ENCODE measurements around the gene MIP. TPM values are rescaled to one million over a fixed set of nuclear protein-coding genes. Genes with fewer than 3 reads are reported as not detected.
"Not testable (repeated sequence)": the region's sequence is repeated elsewhere in the genome, so short reads cannot be mapped to it uniquely, and the experiment has no call there.

Gene MIP
- total RNA-seq, 2 donors from 2014 or later = not detected

- intact Hi-C loops (cut with DNase I, micrococcal nuclease) = no loop called here
- DNase-seq (no peak), ATAC-seq (no peak)
These were observed 36.7 kb downstream of the MIP start for GRCh38 chr12:56417739-56418138.

- intact Hi-C loops (cut with DNase I, micrococcal nuclease) = no loop called here
- DNase-seq (no peak), ATAC-seq (no peak)
These were observed 40.1 kb downstream of the MIP start for GRCh38 chr12:56414401-56414800.

- DNase-seq (no peak), ATAC-seq (no peak)
- intact Hi-C loops (cut with DNase I, micrococcal nuclease) = no loop called here
These were observed 41.1 kb downstream of the MIP start for GRCh38 chr12:56413392-56413791.

- ATAC-seq = no peak
- intact Hi-C loops (cut with DNase I, micrococcal nuclease) = no loop called here
These were observed 42.4 kb downstream of the MIP start for GRCh38 chr12:56411781-56412639.

GRCh38 chr12:56410768-56411167 is 43.7 kb downstream of the MIP start:
- intact Hi-C loops (cut with DNase I, micrococcal nuclease) = no loop called here
- DNase-seq (no peak), ATAC-seq (no peak)

More at GRCh38 chr12:56411781-56412639, 42.4 kb downstream of the MIP start:
- no peak for DNase-seq

GRCh38 chr12:56408799-56409417 is 45.5 kb downstream of the MIP start:
- intact Hi-C loops (cut with DNase I, micrococcal nuclease) = no loop called here
- ATAC-seq = no peak
- no peak for DNase-seq

GRCh38 chr12:56404227-56404626 is 50.2 kb downstream of the MIP start:
- intact Hi-C loops (cut with DNase I, micrococcal nuclease); ATAC-seq: not testable (repeated sequence)

GRCh38 chr12:56401612-56402011 is 52.8 kb downstream of the MIP start:
- DNase-seq; ATAC-seq; intact Hi-C loops (cut with DNase I, micrococcal nuclease): not testable (repeated sequence)

More at GRCh38 chr12:56404227-56404626, 50.2 kb downstream of the MIP start:
- not testable (repeated sequence) for DNase-seq

- intact Hi-C loops (cut with DNase I, micrococcal nuclease) = not testable (repeated sequence)
These were observed 53.3 kb downstream of the MIP start for GRCh38 chr12:56401125-56401524.

More at GRCh38 chr12:56401125-56401524, 53.3 kb downstream of the MIP start:
- DNase-seq, ATAC-seq: not testable (repeated sequence)

Other genes with a start within 250 kb of the MIP start
- gene RNF41, start 232.7 kb downstream of the MIP start, total RNA-seq = 10 to 100 TPM; 31.5 to 35.1 TPM
- gene NABP2, start 230.3 kb downstream of the MIP start, total RNA-seq = 10 to 100 TPM; 23.2 to 29.5 TPM
- 100 to 1,000 TPM; 152 to 244 TPM for gene SLC39A5, start 224.6 kb downstream of the MIP start, total RNA-seq
- 10 to 100 TPM; 47.4 to 54.8 TPM for gene ANKRD52, start 196.3 kb downstream of the MIP start, total RNA-seq
- 1 to 10 TPM; 4.1 to 5.3 TPM for gene COQ10A, start 187.7 kb downstream of the MIP start, total RNA-seq
- gene CS, start 154.3 kb downstream of the MIP start, total RNA-seq = 100 to 1,000 TPM; 304 to 403 TPM
- gene CNPY2, start 138.7 kb downstream of the MIP start, total RNA-seq = 10 to 100 TPM; 70.8 to 90.5 TPM
- gene PAN2, start 120.7 kb downstream of the MIP start, total RNA-seq = 10 to 100 TPM; 46.4 to 53.8 TPM
- not detected for gene IL23A, start 115.8 kb downstream of the MIP start, total RNA-seq
- 10 to 100 TPM; 77.7 to 79.2 TPM for gene STAT2, start 94.5 kb downstream of the MIP start, total RNA-seq
- gene APOF, start 91.8 kb downstream of the MIP start, total RNA-seq = not detected
- gene TIMELESS, start 5.2 kb downstream of the MIP start, total RNA-seq = 1 to 10 TPM; 5.8 to 9.7 TPM
- gene SPRYD4, start 13.9 kb upstream of the MIP start, total RNA-seq = 1 to 10 TPM; 3.9 to 5.2 TPM
- gene GLS2, start 33.5 kb upstream of the MIP start, total RNA-seq = 1 to 10 TPM in 1 of 2 donors, under 1 TPM in 1; 0.53 to 1.0 TPM
- gene RBMS2, start 67.2 kb upstream of the MIP start, total RNA-seq = 10 to 100 TPM; 33.9 to 40.2 TPM
- gene BAZ2A, start 175.7 kb upstream of the MIP start, total RNA-seq = 100 to 1,000 TPM; 105 to 107 TPM
- gene ATP5F1B, start 191.3 kb upstream of the MIP start, total RNA-seq = 1,000 to 10,000 TPM; 1,197 to 1,516 TPM
- 100 to 1,000 TPM; 149 to 160 TPM for gene PTGES3, start 233.6 kb upstream of the MIP start, total RNA-seq